C4-2B (cell line): Measurements from ENCODE around the gene APAF1.

Experiments used
- CTCF ChIP-seq: fragments of 450-650 bp; conservative IDR thresholded peaks from 2 replicates; pipeline ENCODE4 v1.5.1; 2017; ENCODE audit warnings: mild to moderate bottlenecking
- ZFX ChIP-seq: fragments of 450-650 bp; IDR thresholded peaks from 2 replicates; pipeline ENCODE4 v1.6.1; 2017

- no peak for TF ChIP-seq CTCF
- TF ChIP-seq ZFX = no peak
Measured at GRCh38 chr12:98750511-98750910, 105.4 kb downstream of the APAF1 start.
